SK-N-SH (cell line): ENCODE results near the gene GLIS1. TPM values are rescaled to one million over a fixed set of nuclear protein-coding genes. Genes with fewer than 3 reads are reported as not detected.

Experiments
- CTCF ChIA-PET: fragments of 300-600, 350-600 bp; formaldehyde crosslinking; extraction: SDS; loops from one replicate; lab custom pipeline; 2021; lab: Yijun Ruan, JAX
- POLR2A ChIA-PET: fragments of 350-600 bp; sonication (Branson Sonifier 250); formaldehyde crosslinking; extraction: SDS; loops from one replicate; lab custom pipeline; 2020; ENCODE audit warnings: antibody characterized with exemption, inconsistent platforms; lab: Yijun Ruan, JAX
- DNase-seq: peaks from one replicate; pipeline ENCODE4 v3.0.0; 2012
- H2AFZ ChIP-seq: fragments of 200-600 bp; sonication (generic); 2 replicates; pipeline ENCODE4 v1.8.1; 2016; ENCODE audit warnings: antibody characterized with exemption, mild to moderate bottlenecking, low read depth
- H3F3A ChIP-seq: fragments of 200-600 bp; sonication (generic); replicated peaks from 2 replicates; pipeline ENCODE3; 2016; ENCODE audit warnings: antibody characterized with exemption, mild to moderate bottlenecking; ENCODE audit not compliant: insufficient read depth
- H3K27ac ChIP-seq, 2 experiments: fragments of 200-500 bp in 1 of 2; fragments of 200-600 bp in 1 of 2; sonication (Bioruptor generic) in 1 of 2; sonication (generic), shearing (Covaris generic) in 1 of 2; 2 replicates each; pipeline versions ENCODE4 v1.5.1 to v1.6.1; 2014 to 2016; ENCODE audit warnings: low read depth in 2 of 2, inconsistent platforms in 1 of 2, low read length in 1 of 2, mild to moderate bottlenecking in 1 of 2, mixed read lengths in 1 of 2
- H3K27me3 ChIP-seq: fragments of 200-600 bp; sonication (generic), shearing (Covaris generic); 2 replicates; pipeline ENCODE4 v1.6.1; 2016; ENCODE audit warnings: mixed run types; ENCODE audit not compliant: insufficient read depth
- H3K36me3 ChIP-seq, 2 experiments: fragments of 200-500 bp in 1 of 2; fragments of 200-600 bp in 1 of 2; sonication (Bioruptor generic) in 1 of 2; sonication (generic) in 1 of 2; replicated peaks in 1 of 2; 2 replicates each; pipeline versions ENCODE3 to v1.5.1; 2014 to 2016; ENCODE audit warnings: low read length in 1 of 2, mild to moderate bottlenecking in 1 of 2; ENCODE audit not compliant: insufficient read depth in 2 of 2, control insufficient read depth in 1 of 2
- H3K4me1 ChIP-seq, 2 experiments: fragments of 200-500 bp in 1 of 2; fragments of 200-600 bp in 1 of 2; sonication (Bioruptor generic) in 1 of 2; sonication (generic), shearing (Covaris generic) in 1 of 2; 2 replicates each; pipeline versions ENCODE4 v1.5.1 to v1.6.1; 2014 to 2016; ENCODE audit warnings: low read depth in 1 of 2, low read length in 1 of 2, mixed run types in 1 of 2; ENCODE audit not compliant: insufficient read depth in 2 of 2, control insufficient read depth in 1 of 2
- H3K4me2 ChIP-seq: fragments of 200-600 bp; sonication (generic), shearing (Covaris generic); 2 replicates; pipeline ENCODE4 v1.6.1; 2017; ENCODE audit warnings: mixed run types
- H3K4me3 ChIP-seq, 2 experiments: fragments of 200-500 bp in 1 of 2; fragments of 200-600 bp in 1 of 2; sonication (Bioruptor generic) in 1 of 2; sonication (generic), shearing (Covaris generic) in 1 of 2; 2 replicates each; pipeline versions ENCODE4 v1.5.1 to v1.8.1; 2014 to 2016; ENCODE audit warnings: low read depth in 2 of 2, inconsistent platforms in 1 of 2, low read length in 1 of 2, mild to moderate bottlenecking in 1 of 2, mixed read lengths in 1 of 2, moderate library complexity in 1 of 2
- H3K79me2 ChIP-seq: fragments of 200-600 bp; sonication (generic); 2 replicates; pipeline ENCODE4 v1.8.1; 2017; ENCODE audit warnings: mild to moderate bottlenecking; ENCODE audit not compliant: insufficient read depth
- H3K9ac ChIP-seq: fragments of 200-600 bp; sonication (generic); 2 replicates; pipeline ENCODE4 v1.6.1; 2017; ENCODE audit warnings: mixed run types
- H3K9me2 ChIP-seq: fragments of 200-600 bp; sonication (generic); 2 replicates; pipeline ENCODE4 v1.6.1; 2017; ENCODE audit warnings: mixed run types
- H3K9me3 ChIP-seq: fragments of 200-600 bp; sonication (generic); 2 replicates; pipeline ENCODE4 v1.6.1; 2017; ENCODE audit warnings: mixed run types, mild to moderate bottlenecking, moderate library complexity
- H4K20me1 ChIP-seq: fragments of 200-600 bp; sonication (generic); 2 replicates; pipeline ENCODE4 v1.6.1; 2017; ENCODE audit warnings: mild to moderate bottlenecking, mixed run types; ENCODE audit not compliant: insufficient read depth
- EP300 ChIP-seq, 2 experiments: IDR thresholded peaks; 2 replicates each; pipeline versions ENCODE4 v1.4.0 to v1.6.1; 2012; ENCODE audit warnings: borderline replicate concordance in 1 of 2, low read depth in 1 of 2, low read length in 1 of 2
- FOXM1 ChIP-seq: IDR thresholded peaks from 2 replicates; pipeline ENCODE4 v1.4.0; 2012; ENCODE audit warnings: low read depth, mild to moderate bottlenecking
- MEF2A ChIP-seq: IDR thresholded peaks from 2 replicates; pipeline ENCODE4 v1.4.0; 2012; ENCODE audit warnings: low read depth, borderline replicate concordance
- NRF1 ChIP-seq: IDR thresholded peaks from 2 replicates; pipeline ENCODE4 v1.6.1; 2012; ENCODE audit warnings: low read depth, mild to moderate bottlenecking, low read length
- RFX5 ChIP-seq: IDR thresholded peaks from 2 replicates; pipeline ENCODE4 v1.6.1; 2012; ENCODE audit warnings: mild to moderate bottlenecking, improper control_type of control experiment, low read length
- SMC3 ChIP-seq: IDR thresholded peaks from 2 replicates; pipeline ENCODE4 v1.6.1; 2012; ENCODE audit warnings: low read depth, low read length, improper control_type of control experiment
- TAF1 ChIP-seq: IDR thresholded peaks from 2 replicates; pipeline ENCODE4 v1.6.1; 2012; ENCODE audit warnings: low read depth, mild to moderate bottlenecking, low read length, moderate library complexity, borderline replicate concordance
- USF2 ChIP-seq: fragments of 150-350 bp; IDR thresholded peaks from 2 replicates; pipeline ENCODE4 v1.6.1; 2017; ENCODE audit warnings: antibody characterized with exemption, low read length, low read depth, borderline replicate concordance
- WGBS: methylation state at CpG from one replicate; pipeline ENCODE4 v1.1.6; 2017; ENCODE audit warnings: low lambda C conversion rate; 5-methylcytosine and 5-hydroxymethylcytosine counted together
- polyA plus RNA-seq, 3 experiments: library from polyadenylated mRNA; depleted of rRNA; stranded (reverse); fragments of >200 nt; gene quantifications; 2 replicates each; pipeline ENCODE4 v1.2.3, GENCODE V29; 2012
- TF ChIP-seq, protein P1 (sequence below): fragments of 200-600 bp; sonication (generic); IDR thresholded peaks from 2 replicates; pipeline ENCODE4 v1.6.1; 2017; ENCODE audit warnings: antibody characterized with exemption, mild to moderate bottlenecking, moderate library complexity
- TF ChIP-seq, protein P2 (sequence below): IDR thresholded peaks from 2 replicates; pipeline ENCODE4 v1.4.0; 2012; ENCODE audit warnings: low read depth, borderline replicate concordance
- TF ChIP-seq, protein P3 (sequence below): IDR thresholded peaks from 2 replicates; pipeline ENCODE4 v1.4.0; 2012; ENCODE audit warnings: low read depth

The GLIS1 gene
- polyA plus RNA-seq, 1 of the 3 experiments (the other 2 are of a cell fraction) = 0.13 TPM

DNA sequence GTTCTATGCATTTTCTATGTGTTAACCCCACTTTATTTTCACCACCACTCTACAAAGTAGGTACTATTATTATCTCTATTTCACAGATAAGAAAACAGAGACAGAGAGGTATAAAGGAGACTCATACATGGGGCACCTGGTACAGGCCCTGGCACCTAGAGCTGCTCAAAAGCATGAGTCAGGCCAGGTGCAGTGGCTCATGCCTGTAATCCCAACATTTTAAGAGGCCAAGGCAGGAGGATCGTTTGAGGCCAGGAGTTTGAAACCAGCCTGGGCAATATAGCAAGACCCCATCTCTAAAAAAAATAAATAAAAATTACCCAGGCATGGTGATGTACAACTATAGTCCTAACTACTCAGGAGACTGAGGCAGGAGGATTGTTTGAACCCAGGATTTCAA, 35.8 kb downstream of the GLIS1 start:
- Histone ChIP-seq H3K9me3 (no peaks in the 10 kb centered on the region), H3K36me3 (no peaks in the 10 kb centered on the region), H3K4me3 (no peak overlapping the region), H3K9me2 (no peaks in the 10 kb centered on the region), H3K27ac (no peak overlapping the region), H3K4me1 (peaks cover 0 to 10% of the 10 kb centered on the region in 2 experiments; a peak in 1 of 4 replicates), H3K4me2 (no peak overlapping the region), H3F3A (no peaks in the 10 kb centered on the region), H3K79me2 (no peaks in the 10 kb centered on the region), H3K27me3 (no peaks in the 10 kb centered on the region; the same call in 1 of the 2 replicates), H3K9ac (no peak overlapping the region), H4K20me1 (no peaks in the 10 kb centered on the region), H2AFZ (no peak overlapping the region)
- POLR2A ChIA-PET = no interaction called here
- TF ChIP-seq, protein P1, sequence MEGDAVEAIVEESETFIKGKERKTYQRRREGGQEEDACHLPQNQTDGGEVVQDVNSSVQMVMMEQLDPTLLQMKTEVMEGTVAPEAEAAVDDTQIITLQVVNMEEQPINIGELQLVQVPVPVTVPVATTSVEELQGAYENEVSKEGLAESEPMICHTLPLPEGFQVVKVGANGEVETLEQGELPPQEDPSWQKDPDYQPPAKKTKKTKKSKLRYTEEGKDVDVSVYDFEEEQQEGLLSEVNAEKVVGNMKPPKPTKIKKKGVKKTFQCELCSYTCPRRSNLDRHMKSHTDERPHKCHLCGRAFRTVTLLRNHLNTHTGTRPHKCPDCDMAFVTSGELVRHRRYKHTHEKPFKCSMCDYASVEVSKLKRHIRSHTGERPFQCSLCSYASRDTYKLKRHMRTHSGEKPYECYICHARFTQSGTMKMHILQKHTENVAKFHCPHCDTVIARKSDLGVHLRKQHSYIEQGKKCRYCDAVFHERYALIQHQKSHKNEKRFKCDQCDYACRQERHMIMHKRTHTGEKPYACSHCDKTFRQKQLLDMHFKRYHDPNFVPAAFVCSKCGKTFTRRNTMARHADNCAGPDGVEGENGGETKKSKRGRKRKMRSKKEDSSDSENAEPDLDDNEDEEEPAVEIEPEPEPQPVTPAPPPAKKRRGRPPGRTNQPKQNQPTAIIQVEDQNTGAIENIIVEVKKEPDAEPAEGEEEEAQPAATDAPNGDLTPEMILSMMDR = no peak
- TF ChIP-seq NRF1 (no peak), TAF1 (no peak), SMC3 (no peak), RFX5 (no peak), FOXM1 (no peak), MEF2A (no peak)
- CTCF ChIA-PET = interaction anchor here (1.3 to 1.4 kb wide), 2 partner anchors 13 to 50 kb away, joined by 3 to 5 read pairs; no protein-coding TSS in a partner anchor
- 47% methylated on average over 1 of the region's 1 CpG for WGBS
- DNase-seq = no peak

DNA sequence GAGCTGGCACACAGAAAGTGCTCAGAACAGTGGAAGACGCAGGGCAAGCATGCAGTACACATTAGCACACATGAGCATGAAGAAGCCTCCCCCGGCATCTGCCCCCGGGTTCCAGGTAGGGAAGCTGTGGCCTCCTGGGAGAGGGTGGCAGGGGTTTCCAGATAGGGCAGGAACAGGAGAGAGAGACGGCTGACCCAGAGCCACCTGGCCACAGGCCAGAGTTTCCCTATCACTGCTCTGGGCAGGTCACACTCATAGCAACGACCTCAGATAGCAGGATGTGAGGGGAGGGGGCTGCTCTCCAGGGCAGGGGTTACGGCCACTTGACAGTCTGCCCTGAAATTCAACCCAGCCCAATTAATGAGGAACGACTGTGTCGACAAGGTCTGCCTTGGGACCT, 36.6 kb downstream of the GLIS1 start:
- Histone ChIP-seq H3K4me1 (peaks cover 0 to 10% of the 10 kb centered on the region in 2 experiments; a peak in 1 of 4 replicates), H3K79me2 (no peaks in the 10 kb centered on the region)
- TF ChIP-seq FOXM1 = no peak
- no peak for TF ChIP-seq EP300 (IDR thresholded peaks at IDR 0.05; ENCODE audit: borderline replicate concordance in 1 of 2, low read depth in 1 of 2, low read length in 1 of 2)
- TF ChIP-seq, protein P2, sequence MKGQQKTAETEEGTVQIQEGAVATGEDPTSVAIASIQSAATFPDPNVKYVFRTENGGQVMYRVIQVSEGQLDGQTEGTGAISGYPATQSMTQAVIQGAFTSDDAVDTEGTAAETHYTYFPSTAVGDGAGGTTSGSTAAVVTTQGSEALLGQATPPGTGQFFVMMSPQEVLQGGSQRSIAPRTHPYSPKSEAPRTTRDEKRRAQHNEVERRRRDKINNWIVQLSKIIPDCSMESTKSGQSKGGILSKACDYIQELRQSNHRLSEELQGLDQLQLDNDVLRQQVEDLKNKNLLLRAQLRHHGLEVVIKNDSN = no peak
- TF ChIP-seq, protein P3, sequence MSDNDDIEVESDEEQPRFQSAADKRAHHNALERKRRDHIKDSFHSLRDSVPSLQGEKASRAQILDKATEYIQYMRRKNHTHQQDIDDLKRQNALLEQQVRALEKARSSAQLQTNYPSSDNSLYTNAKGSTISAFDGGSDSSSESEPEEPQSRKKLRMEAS = no peak
- TF ChIP-seq USF2 = no peak
- TF ChIP-seq, all 33 proteins: peak for 0
- no peak overlapping the region for H3K4me3 ChIP-seq
- CTCF ChIA-PET = interaction anchor here (0.7 to 1.4 kb wide), 5 partner anchors 13 to 217 kb away, joined by 3 to 5 read pairs (median 3); no protein-coding TSS in a partner anchor
- 63% methylated on average over 6 of the region's 8 CpGs for WGBS
- no peaks in the 10 kb centered on the region for H3K9me2 ChIP-seq
- no peak overlapping the region for H3K9ac ChIP-seq
- no peak overlapping the region for H3K27ac ChIP-seq
- no peaks in the 10 kb centered on the region for H4K20me1 ChIP-seq
- H2AFZ ChIP-seq = no peak overlapping the region
- POLR2A ChIA-PET = no interaction called here
- H3K9me3 ChIP-seq = no peaks in the 10 kb centered on the region
- no peaks in the 10 kb centered on the region for H3F3A ChIP-seq
- DNase-seq = no peak
- H3K36me3 ChIP-seq = no peaks in the 10 kb centered on the region
- H3K27me3 ChIP-seq = no peaks in the 10 kb centered on the region; the same call in 1 of the 2 replicates
- H3K4me2 ChIP-seq = no peak overlapping the region
